GOT3 (cell line): ENCODE results near the gene BCL2L1.

Source experiments
- DNase-seq: peaks from one replicate; lab custom pipeline; 2025; ENCODE audit warnings: mixed read lengths; lab: John Stamatoyannopoulos, UW

Gene BCL2L1

GRCh38 chr20:31708736-31709534 lies 13.7 kb downstream of the BCL2L1 start:
- no peak for DNase-seq

GRCh38 chr20:31707994-31708735 lies 14.5 kb downstream of the BCL2L1 start:
- DNase-seq: no peak

DNA sequence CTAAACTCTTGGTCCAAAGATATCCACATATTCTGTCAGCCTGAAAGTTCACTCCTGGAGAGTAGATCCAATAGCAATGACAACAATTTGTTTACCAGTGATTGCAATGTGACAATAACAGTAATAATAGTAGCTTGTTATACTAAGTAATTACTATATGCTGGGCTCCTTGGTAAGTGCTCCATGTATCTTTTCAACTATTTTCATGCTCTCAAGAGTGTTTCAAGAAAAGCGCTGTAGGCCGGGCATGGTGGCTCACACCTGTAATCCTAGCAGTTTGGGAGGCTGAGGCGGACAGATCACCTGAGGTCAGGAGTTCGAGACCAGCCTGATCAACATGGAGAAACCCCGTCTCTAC lies 15.4 kb downstream of the BCL2L1 start:
- DNase-seq: no peak

GRCh38 chr20:31706607-31707257 lies 15.9 kb downstream of the BCL2L1 start:
- no peak for DNase-seq

DNA sequence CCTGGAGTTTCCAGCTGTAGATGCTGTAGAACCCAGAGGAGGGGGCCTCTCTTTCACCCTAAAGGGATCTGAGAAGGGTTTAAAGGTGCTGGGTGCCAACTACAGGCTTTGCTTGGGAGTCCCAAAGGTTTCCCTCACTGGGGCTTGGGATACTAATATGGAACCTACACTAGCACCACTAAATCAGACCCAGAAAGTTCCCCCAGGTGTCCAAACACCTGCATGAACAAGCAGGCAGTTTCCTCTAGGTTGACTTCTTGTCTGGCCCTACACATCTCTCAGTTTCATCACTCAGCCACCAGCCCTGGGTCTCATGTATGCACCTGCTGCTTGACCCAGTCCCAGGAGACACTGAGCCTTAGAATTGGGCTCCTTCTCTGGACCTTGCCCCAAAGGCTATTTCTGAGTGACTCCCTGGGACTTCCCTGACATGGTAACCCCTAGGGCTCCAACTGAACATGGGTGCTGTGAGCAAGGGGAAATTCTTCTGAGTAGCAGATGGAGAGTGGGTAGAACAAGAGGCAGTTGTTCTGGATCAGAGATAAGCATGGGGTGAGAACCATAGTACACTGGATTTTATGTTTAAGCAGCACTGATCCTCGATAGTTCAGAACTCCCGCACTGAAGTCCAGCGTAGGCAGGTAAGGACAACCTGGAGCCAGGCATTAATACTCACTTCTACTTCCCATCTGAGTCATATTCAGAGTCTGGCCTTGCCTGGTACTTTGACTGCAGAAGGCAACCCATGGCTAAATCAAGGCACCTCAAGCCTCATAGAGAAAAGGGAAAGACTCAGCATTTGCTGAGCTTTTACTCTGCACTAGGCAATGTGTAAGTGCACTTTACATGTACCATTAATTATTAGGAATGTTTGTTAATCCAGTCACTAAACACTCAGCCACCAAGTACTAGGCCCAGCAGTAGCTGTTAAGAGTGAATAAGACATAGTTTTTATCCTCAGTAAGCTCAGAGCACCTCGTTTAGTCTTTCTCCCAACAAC lies 16.8 kb downstream of the BCL2L1 start:
- DNase-seq: no peak

DNA sequence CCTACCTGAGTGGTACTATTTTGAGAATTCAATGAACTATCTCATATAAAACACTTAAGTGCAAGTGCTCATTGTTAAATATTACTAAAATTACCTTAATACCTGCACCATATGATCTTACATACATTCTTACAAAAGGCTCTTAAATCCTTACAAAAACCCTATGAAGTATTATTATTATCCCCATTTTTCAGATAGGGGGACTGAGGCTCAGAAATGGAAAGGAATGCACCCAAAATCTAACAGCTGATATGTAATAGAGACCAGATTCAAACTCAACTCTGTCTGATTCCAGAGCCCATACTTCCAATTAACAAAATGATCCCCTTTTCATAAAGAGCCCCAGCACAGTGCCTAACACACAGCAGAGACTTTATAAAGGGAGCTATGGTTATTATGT lies 17.5 kb downstream of the BCL2L1 start:
- no peak for DNase-seq

DNA sequence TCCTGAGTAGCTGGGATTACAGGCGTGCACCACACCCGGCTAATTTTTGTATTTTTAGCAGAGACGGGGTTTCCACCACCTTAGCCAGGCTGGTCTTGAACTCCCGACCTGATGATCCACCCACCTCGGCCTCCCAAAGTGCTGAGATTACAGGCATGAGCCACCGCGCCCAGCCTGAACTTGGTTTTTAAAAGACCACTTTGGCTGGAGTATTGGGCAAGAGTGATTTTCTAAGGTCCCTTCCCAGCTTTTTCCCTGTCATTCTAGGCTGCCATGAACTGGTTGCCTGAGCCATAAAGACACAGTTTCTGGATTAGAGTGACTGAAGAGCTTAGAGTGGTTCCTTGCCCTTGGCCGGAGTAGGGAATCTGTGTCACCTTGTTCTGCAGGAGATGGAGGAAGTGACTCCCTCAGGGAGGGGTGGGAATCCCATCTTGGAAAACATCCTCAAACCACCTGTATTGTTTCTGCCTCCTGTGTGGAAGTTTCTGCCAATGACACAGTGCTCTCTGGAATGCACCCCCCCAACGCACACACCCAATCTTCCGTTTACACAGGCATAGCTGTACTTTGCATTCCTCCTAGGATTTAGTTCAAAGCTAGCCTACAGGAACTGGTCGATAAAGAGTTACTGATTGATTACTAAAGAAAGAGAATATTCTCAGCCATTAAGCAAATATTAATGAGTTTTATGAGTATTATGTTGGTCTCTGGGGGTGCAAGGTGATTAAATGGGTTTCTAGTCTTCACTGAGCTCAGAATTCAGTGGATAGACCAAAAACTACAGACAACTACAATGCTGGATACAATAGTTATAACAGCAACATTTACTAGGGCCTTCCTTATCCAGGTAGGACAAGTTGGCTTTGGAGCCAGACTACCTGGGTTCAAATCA lies 18.2 kb downstream of the BCL2L1 start:
- DNase-seq: no peak

GRCh38 chr20:31701591-31701990 lies 21.1 kb downstream of the BCL2L1 start:
- no peak for DNase-seq

DNA sequence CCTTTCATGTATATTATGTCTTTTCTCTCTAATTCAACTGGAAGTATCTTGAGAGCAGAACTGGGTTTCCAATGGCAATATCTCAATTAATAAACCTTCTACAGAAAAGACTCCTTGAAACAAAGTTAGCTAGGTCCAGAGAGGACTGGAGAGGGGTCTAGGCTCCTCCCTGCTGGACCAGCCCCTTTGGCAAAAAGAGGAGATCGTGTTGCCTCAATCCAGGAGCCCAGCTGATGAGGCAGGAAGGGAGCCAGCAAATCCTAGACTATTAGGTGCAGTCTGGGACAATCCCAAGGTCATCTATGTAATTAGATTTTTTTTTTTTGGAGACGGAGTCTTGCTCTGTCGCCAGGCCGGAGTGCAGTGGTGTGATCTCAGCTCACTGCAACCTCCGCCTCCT lies 21.9 kb downstream of the BCL2L1 start:
- no peak for DNase-seq

DNA sequence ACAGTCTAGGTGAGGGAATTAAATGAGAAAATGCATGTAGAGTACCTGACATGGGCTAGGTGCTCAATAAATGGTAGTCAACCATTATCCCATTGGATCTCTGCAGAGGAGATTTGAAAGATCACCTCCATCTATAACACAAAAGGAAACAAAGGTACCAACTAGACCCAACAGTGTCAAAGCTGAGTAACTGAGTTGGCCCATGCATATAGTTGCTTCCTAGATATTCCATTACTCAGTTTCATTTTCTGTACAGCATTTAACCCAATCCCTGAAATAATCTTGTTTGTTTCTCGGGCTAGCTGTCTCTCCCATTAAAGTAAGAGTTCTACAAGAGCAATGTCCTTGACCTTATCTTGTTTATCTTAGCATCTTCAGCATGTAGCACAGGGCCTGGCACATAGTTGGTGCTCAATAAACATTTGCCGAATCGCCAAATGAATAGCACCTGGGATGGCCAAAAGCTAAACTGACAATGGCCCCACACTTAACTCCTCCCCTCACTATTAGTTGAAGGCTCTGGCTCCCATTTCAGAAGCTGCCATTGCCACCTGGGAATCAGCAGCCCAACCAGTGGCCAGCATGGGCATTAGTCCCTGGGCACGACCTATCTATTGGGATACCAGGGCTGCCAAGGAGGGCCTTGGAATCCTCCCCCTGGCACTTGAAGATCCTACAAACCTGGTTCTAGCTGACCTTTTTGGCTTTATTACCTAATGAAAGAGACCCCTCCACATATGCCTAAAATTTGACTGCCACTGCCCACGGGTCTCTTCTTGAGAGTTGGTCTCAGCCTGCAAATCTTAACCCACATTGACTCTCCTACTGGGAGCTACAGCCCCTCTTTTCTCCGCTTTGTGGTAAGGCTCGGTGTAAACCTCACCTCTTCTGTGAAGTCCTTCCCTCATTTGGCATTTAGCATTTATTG lies 22.6 kb downstream of the BCL2L1 start:
- no peak for DNase-seq

DNA sequence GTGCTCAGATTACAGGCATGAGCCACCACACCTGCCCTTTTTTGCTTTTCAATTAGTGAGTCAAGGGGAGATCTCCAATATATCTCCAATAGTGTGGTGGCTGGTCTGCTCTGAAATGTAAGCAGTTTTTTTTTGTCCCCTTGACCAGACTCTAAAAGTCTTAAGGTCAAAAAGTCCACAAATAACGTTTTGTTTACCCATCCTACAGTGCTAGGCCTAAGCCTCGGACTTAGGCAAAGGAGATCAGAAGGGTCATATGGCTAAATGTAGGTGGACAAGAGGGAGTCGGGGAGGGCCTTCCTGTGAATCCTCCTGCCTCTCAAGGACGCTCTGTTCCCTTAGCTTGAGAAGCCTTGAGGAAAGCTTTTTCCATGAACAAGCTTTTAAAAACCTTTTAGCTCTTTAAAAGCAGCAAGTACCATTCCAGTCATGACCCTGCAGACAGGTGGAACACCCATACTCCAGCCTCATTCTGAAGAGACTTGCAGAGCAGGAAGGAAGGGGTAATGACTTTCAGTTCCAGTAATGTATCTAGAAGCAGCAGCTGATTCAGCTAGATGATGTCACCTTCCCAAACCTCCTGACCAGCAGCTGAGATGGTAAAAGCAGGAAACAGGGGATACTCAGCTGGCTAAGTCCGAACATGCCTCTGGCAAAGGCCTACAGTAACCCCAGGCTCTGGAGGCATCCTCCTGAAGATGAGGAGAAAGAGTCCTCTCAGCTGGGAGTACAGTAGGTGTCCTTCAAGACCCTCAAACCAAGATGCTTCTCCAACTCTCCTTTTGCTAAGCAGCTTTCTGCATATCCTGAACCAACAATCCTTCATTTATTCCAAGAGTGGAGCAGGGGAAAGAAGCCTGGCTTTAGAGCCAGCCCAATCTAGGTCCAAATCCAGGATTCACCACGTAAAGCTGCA lies 23.6 kb downstream of the BCL2L1 start:
- DNase-seq: no peak

GRCh38 chr20:31698243-31698802 lies 24.3 kb downstream of the BCL2L1 start:
- DNase-seq: no peak

- no peak for DNase-seq
Observed at GRCh38 chr20:31695849-31696804, 26.5 kb downstream of the BCL2L1 start.

GRCh38 chr20:31694842-31695593 lies 27.6 kb downstream of the BCL2L1 start:
- no peak for DNase-seq

- DNase-seq: no peak
Observed at GRCh38 chr20:31693987-31694661, 28.5 kb downstream of the BCL2L1 start.

GRCh38 chr20:31693402-31693801 lies 29.3 kb downstream of the BCL2L1 start:
- DNase-seq: no peak
